GM10266 (cell line): ENCODE results near the gene ACVRL1.

Experiments used
- DNase-seq: peaks from one replicate; pipeline ENCODE4 v3.0.0; 2012; ENCODE audit errors: extremely low spot score
- CTCF ChIP-seq: IDR thresholded peaks from 2 replicates; pipeline ENCODE4 v1.5.1; 2012; ENCODE audit warnings: mild to moderate bottlenecking, low read depth; ENCODE audit not compliant: control insufficient read depth, insufficient read depth; ENCODE audit errors: missing control alignments

The ACVRL1 gene

GRCh38 chr12:51865757-51866270 is 41.5 kb upstream of the ACVRL1 start:
- TF ChIP-seq CTCF: no peak
- DNase-seq: no peak

GRCh38 chr12:51866324-51866723 is 41.0 kb upstream of the ACVRL1 start:
- no peak for TF ChIP-seq CTCF
- no peak for DNase-seq

GRCh38 chr12:51866762-51867161 is 40.5 kb upstream of the ACVRL1 start:
- no peak for TF ChIP-seq CTCF
- DNase-seq: no peak

- TF ChIP-seq CTCF: no peak
- no peak for DNase-seq
These were observed 39.9 kb upstream of the ACVRL1 start for GRCh38 chr12:51867371-51867770.

- DNase-seq: no peak
- no peak for TF ChIP-seq CTCF
These were observed 39.4 kb upstream of the ACVRL1 start for GRCh38 chr12:51867796-51868428.

- no peak for TF ChIP-seq CTCF
- DNase-seq: no peak
These were observed 38.3 kb upstream of the ACVRL1 start for GRCh38 chr12:51868821-51869495.

- DNase-seq: no peak
- TF ChIP-seq CTCF: no peak
These were observed 37.8 kb upstream of the ACVRL1 start for GRCh38 chr12:51869496-51869865.
